A673 (cell line): ENCODE results near the gene SSX1.
"Not testable (repeated sequence)": the region's sequence is repeated elsewhere in the genome, so short reads cannot be mapped to it uniquely, and the experiment has no call there.

Experiments used
- EZH2 ChIP-seq: fragments of 200-600 bp; sonication (generic); IDR thresholded peaks from 2 replicates; pipeline ENCODE4 v1.6.1; 2017; ENCODE audit warnings: borderline replicate concordance, low read depth, mild to moderate bottlenecking, mixed read lengths, antibody characterized with exemption, low read length; ENCODE audit not compliant: poor library complexity, severe bottlenecking
- TF ChIP-seq, protein P1 (sequence below): fragments of 300-800, 200-600 bp; sonication (generic); conservative IDR thresholded peaks from 2 replicates; pipeline ENCODE4 v1.5.1; 2017; ENCODE audit warnings: low read depth, mild to moderate bottlenecking, antibody characterized with exemption, low read length, moderate library complexity, mixed read lengths

DNA sequence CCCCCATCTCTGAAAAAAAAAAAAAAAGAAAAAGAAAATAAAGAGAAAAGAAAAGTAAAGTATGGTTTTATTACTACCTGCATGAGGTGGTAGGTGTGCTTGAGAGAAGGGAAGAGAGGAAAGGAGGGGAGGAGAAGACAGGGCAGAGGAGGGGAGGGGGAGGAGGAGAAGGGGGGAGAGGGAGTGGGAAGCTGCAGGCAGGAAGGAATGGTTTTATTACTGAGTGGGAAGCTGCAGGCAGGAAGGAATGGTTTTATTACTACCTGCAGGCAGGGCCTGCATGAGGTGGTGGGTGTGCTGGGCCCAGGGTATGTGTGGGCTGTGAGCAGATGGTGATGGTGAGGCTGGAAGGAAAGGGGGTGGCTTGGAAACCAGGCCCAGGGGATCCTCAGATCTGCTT is 19.2 kb downstream of the SSX1 start:
- TF ChIP-seq, protein P1, sequence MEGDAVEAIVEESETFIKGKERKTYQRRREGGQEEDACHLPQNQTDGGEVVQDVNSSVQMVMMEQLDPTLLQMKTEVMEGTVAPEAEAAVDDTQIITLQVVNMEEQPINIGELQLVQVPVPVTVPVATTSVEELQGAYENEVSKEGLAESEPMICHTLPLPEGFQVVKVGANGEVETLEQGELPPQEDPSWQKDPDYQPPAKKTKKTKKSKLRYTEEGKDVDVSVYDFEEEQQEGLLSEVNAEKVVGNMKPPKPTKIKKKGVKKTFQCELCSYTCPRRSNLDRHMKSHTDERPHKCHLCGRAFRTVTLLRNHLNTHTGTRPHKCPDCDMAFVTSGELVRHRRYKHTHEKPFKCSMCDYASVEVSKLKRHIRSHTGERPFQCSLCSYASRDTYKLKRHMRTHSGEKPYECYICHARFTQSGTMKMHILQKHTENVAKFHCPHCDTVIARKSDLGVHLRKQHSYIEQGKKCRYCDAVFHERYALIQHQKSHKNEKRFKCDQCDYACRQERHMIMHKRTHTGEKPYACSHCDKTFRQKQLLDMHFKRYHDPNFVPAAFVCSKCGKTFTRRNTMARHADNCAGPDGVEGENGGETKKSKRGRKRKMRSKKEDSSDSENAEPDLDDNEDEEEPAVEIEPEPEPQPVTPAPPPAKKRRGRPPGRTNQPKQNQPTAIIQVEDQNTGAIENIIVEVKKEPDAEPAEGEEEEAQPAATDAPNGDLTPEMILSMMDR = not testable (repeated sequence)
- not testable (repeated sequence) for TF ChIP-seq EZH2
